ENCODE measurements around the gene CNTN5. TPM values are rescaled to one million over a fixed set of nuclear protein-coding genes. Genes with fewer than 3 reads are reported as not detected.

The CNTN5 gene
- total RNA-seq, 3 donors from 2014 or later = 0.35 TPM; not detected in 2

- no peak for ATAC-seq
These were observed 1072.9 kb downstream of the CNTN5 start for GRCh38 chr11:100093698-100094097.

GRCh38 chr11:100094121-100094865 is 1073.5 kb downstream of the CNTN5 start:
- H3K4me1 ChIP-seq (ENCODE audit: low read depth) = no peaks in the 10 kb centered on the region
- H3K9me3 ChIP-seq = no peaks in the 10 kb centered on the region
- H3K36me3 ChIP-seq (ENCODE audit: low read depth) = no peaks in the 10 kb centered on the region
- intact Hi-C loops (cut with DNase I, micrococcal nuclease) = no loop called here
- DNase-seq = no peak
- H3K4me3 ChIP-seq = no peak overlapping the region
- ATAC-seq = no peak
- no peak for TF ChIP-seq CTCF (IDR thresholded peaks at IDR 0.05)

More at GRCh38 chr11:100093698-100094097, 1072.9 kb downstream of the CNTN5 start:
- H3K36me3 ChIP-seq (ENCODE audit: low read depth) = no peaks in the 10 kb centered on the region
- H3K9me3 ChIP-seq = no peaks in the 10 kb centered on the region
- no peak overlapping the region for H3K4me3 ChIP-seq
- no peaks in the 10 kb centered on the region for H3K4me1 ChIP-seq (ENCODE audit: low read depth)
- intact Hi-C loops (cut with DNase I, micrococcal nuclease) = no loop called here
- no peak for DNase-seq
- TF ChIP-seq CTCF (IDR thresholded peaks at IDR 0.05) = no peak

- no peaks in the 10 kb centered on the region for H3K9me3 ChIP-seq
- intact Hi-C loops (cut with DNase I, micrococcal nuclease) = no loop called here
- no peak for TF ChIP-seq CTCF (IDR thresholded peaks at IDR 0.05)
- no peaks in the 10 kb centered on the region for H3K36me3 ChIP-seq (ENCODE audit: low read depth)
- no peaks in the 10 kb centered on the region for H3K4me1 ChIP-seq (ENCODE audit: low read depth)
- DNase-seq (no peak), ATAC-seq (no peak)
- no peak overlapping the region for H3K4me3 ChIP-seq
These were observed 1075.1 kb downstream of the CNTN5 start for GRCh38 chr11:100095809-100096208.

- Histone ChIP-seq H3K4me3 (no peak overlapping the region), H3K4me1 (ENCODE audit: low read depth) (no peaks in the 10 kb centered on the region), H3K9me3 (peaks cover 4% of the 10 kb centered on the region), H3K36me3 (ENCODE audit: low read depth) (no peaks in the 10 kb centered on the region)
- ATAC-seq (no peak), DNase-seq (no peak)
- intact Hi-C loops (cut with DNase I, micrococcal nuclease) = no loop called here
- TF ChIP-seq CTCF (IDR thresholded peaks at IDR 0.05) = no peak
These were observed 1077.8 kb downstream of the CNTN5 start for GRCh38 chr11:100098560-100098959.

GRCh38 chr11:100105255-100105981 is 1084.7 kb downstream of the CNTN5 start:
- peaks cover 4% of the 10 kb centered on the region for H3K9me3 ChIP-seq
- DNase-seq (no peak), ATAC-seq (no peak)
- no peak for TF ChIP-seq CTCF (IDR thresholded peaks at IDR 0.05)
- intact Hi-C loops (cut with DNase I, micrococcal nuclease) = no loop called here
- no peaks in the 10 kb centered on the region for H3K36me3 ChIP-seq (ENCODE audit: low read depth)
- no peak overlapping the region for H3K4me3 ChIP-seq
- no peaks in the 10 kb centered on the region for H3K4me1 ChIP-seq (ENCODE audit: low read depth)

All from mucosa of descending colon (tissue), 3 donors.